IMR-90 (cell line): ENCODE data around the gene ZNF470. TPM values are rescaled to one million over a fixed set of nuclear protein-coding genes. Genes with fewer than 3 reads are reported as not detected.
A peak's percentile ranks its signal among the peaks of the same experiment; 100 is the strongest.

Experiments
- ATAC-seq: fragments of 200-7000 bp; cut with Tn5 transposase; 2 replicates; pipeline ENCODE4 v1.9.1; 2020; ENCODE audit warnings: low read depth, mild to moderate bottlenecking, moderate library complexity
- BruUV-seq: library from RNA; stranded (reverse); fragments of 400-500 nt; replicated peaks from 2 replicates; lab custom pipeline; 2021; lab: Mats Ljungman, UMichigan
- CTCF ChIA-PET: fragments of 300-600 bp; formaldehyde crosslinking; extraction: SDS; loops from one replicate; lab custom pipeline; 2021; ENCODE audit warnings: antibody characterized with exemption; lab: Yijun Ruan, JAX
- POLR2A ChIA-PET: fragments of 300-600 bp; sonication (Branson Sonifier 250); formaldehyde crosslinking; loops from one replicate; lab custom pipeline; 2022; ENCODE audit warnings: antibody characterized with exemption; ENCODE audit not compliant: unreplicated experiment; lab: Charles Lee
- DNase-seq: peaks from one replicate; pipeline ENCODE4 v3.0.0; 2013
- H2AFZ ChIP-seq: replicated peaks from 2 replicates; pipeline ENCODE3; 2013; ENCODE audit warnings: low read length, mild to moderate bottlenecking; ENCODE audit not compliant: poor library complexity
- H2AK5ac ChIP-seq: 2 replicates; pipeline ENCODE4 v1.6.1; 2013; ENCODE audit warnings: low read depth, low read length, inconsistent platforms
- H2AK9ac ChIP-seq: replicated peaks from 2 replicates; pipeline ENCODE3; 2013; ENCODE audit warnings: mild to moderate bottlenecking, low read depth, low read length, moderate library complexity; ENCODE audit not compliant: poor library complexity
- H2BK120ac ChIP-seq: 2 replicates; pipeline ENCODE4 v1.6.1; 2013; ENCODE audit warnings: low read depth, low read length, inconsistent platforms
- H2BK15ac ChIP-seq: 3 replicates; pipeline ENCODE4 v1.6.1; 2013; ENCODE audit warnings: low read depth, low read length, inconsistent platforms
- H2BK20ac ChIP-seq: 2 replicates; pipeline ENCODE4 v1.6.1; 2013; ENCODE audit warnings: low read depth, mild to moderate bottlenecking, inconsistent platforms, low read length, moderate library complexity
- H2BK5ac ChIP-seq: 2 replicates; pipeline ENCODE4 v1.6.1; 2013; ENCODE audit warnings: mild to moderate bottlenecking, low read depth, low read length, inconsistent platforms; ENCODE audit not compliant: poor library complexity, severe bottlenecking
- H3K14ac ChIP-seq: replicated peaks from 2 replicates; pipeline ENCODE4 v1.6.1; 2013; ENCODE audit warnings: low read depth, low read length, inconsistent platforms
- H3K18ac ChIP-seq: 2 replicates; pipeline ENCODE4 v1.6.1; 2013; ENCODE audit warnings: low read depth, low read length, control low read depth
- H3K23ac ChIP-seq: 2 replicates; pipeline ENCODE4 v1.6.1; 2013; ENCODE audit warnings: low read depth, low read length, inconsistent platforms
- H3K27ac ChIP-seq: 2 replicates; pipeline ENCODE4 v1.5.1; 2013; ENCODE audit warnings: mild to moderate bottlenecking, control low read depth, low read length; ENCODE audit not compliant: insufficient read depth
- H3K27me3 ChIP-seq: 2 replicates; pipeline ENCODE4 v1.6.1; 2013; ENCODE audit warnings: low read length; ENCODE audit not compliant: control insufficient read depth, insufficient read depth
- H3K36me3 ChIP-seq: 2 replicates; pipeline ENCODE4 v1.6.1; 2013; ENCODE audit warnings: low read length, mixed read lengths; ENCODE audit not compliant: control insufficient read depth, insufficient read depth
- H3K4ac ChIP-seq: 2 replicates; pipeline ENCODE4 v1.6.1; 2013; ENCODE audit warnings: low read depth, low read length, inconsistent platforms
- H3K4me1 ChIP-seq: 2 replicates; pipeline ENCODE4 v1.6.1; 2013; ENCODE audit warnings: low read length, mixed read lengths; ENCODE audit not compliant: control insufficient read depth, insufficient read depth
- H3K4me2 ChIP-seq: 2 replicates; pipeline ENCODE4 v1.6.1; 2013; ENCODE audit warnings: low read depth, mild to moderate bottlenecking, control low read depth, low read length, moderate library complexity
- H3K4me3 ChIP-seq: 2 replicates; pipeline ENCODE4 v1.5.1; 2013; ENCODE audit warnings: low read depth, mild to moderate bottlenecking, control low read depth, low read length, moderate library complexity; ENCODE audit not compliant: insufficient read depth
- H3K56ac ChIP-seq: 2 replicates; pipeline ENCODE4 v1.6.1; 2013; ENCODE audit warnings: low read length, inconsistent platforms; ENCODE audit not compliant: insufficient read depth; ENCODE audit errors: extremely low read depth
- H3K79me1 ChIP-seq, 2 experiments: 2 replicates each; pipeline ENCODE4 v1.6.1; 2013; ENCODE audit warnings: low read length in 2 of 2, inconsistent platforms in 1 of 2, low read depth in 1 of 2
- H3K9ac ChIP-seq: 2 replicates; pipeline ENCODE4 v1.6.1; 2013; ENCODE audit warnings: low read depth, low read length, control low read depth
- H3K9me1 ChIP-seq: 2 replicates; pipeline ENCODE4 v1.6.1; 2013; ENCODE audit warnings: low read length, inconsistent platforms; ENCODE audit not compliant: insufficient read depth
- H3K9me3 ChIP-seq: 2 replicates; pipeline ENCODE4 v1.6.1; 2013; ENCODE audit warnings: low read length; ENCODE audit not compliant: control insufficient read depth, insufficient read depth
- H4K20me1 ChIP-seq: 2 replicates; pipeline ENCODE4 v1.6.1; 2013; ENCODE audit warnings: low read length, inconsistent platforms; ENCODE audit not compliant: insufficient read depth
- H4K5ac ChIP-seq: 2 replicates; pipeline ENCODE4 v1.6.1; 2013; ENCODE audit warnings: mild to moderate bottlenecking, low read depth, low read length, control low read depth
- H4K8ac ChIP-seq, 2 experiments: 2 replicates each; pipeline ENCODE4 v1.6.1; 2013; ENCODE audit warnings: low read depth in 2 of 2, low read length in 2 of 2, control low read depth in 1 of 2, inconsistent platforms in 1 of 2
- H4K91ac ChIP-seq: 2 replicates; pipeline ENCODE4 v1.6.1; 2013; ENCODE audit warnings: low read depth, low read length, inconsistent platforms; ENCODE audit not compliant: insufficient read depth
- BHLHE40 ChIP-seq: fragments of 150-350 bp; IDR thresholded peaks from 2 replicates; pipeline ENCODE4 v1.6.1; 2016; ENCODE audit warnings: mild to moderate bottlenecking, low read depth, low read length
- ELK1 ChIP-seq: fragments of 150-350 bp; IDR thresholded peaks from 2 replicates; pipeline ENCODE4 v1.6.1; 2016; ENCODE audit warnings: low read depth, mild to moderate bottlenecking, low read length, moderate library complexity, borderline replicate concordance
- FOS ChIP-seq: fragments of 150-350 bp; IDR thresholded peaks from 2 replicates; pipeline ENCODE4 v1.6.1; 2016; ENCODE audit warnings: low read depth, low read length
- MAFK ChIP-seq: IDR thresholded peaks from 2 replicates; pipeline ENCODE4 v1.6.1; 2012; ENCODE audit warnings: low read depth, low read length, improper control_type of control experiment
- MXI1 ChIP-seq: IDR thresholded peaks from 2 replicates; pipeline ENCODE4 v1.6.1; 2012; ENCODE audit warnings: low read depth, mild to moderate bottlenecking, low read length, moderate library complexity, borderline replicate concordance
- NFE2L2 ChIP-seq: fragments of 150-350 bp; IDR thresholded peaks from 2 replicates; pipeline ENCODE4 v1.6.1; 2016; ENCODE audit warnings: low read depth, mild to moderate bottlenecking, low read length
- RAD21 ChIP-seq: IDR thresholded peaks from 2 replicates; pipeline ENCODE4 v1.6.1; 2012; ENCODE audit warnings: low read length, improper control_type of control experiment
- RCOR1 ChIP-seq: IDR thresholded peaks from 2 replicates; pipeline ENCODE4 v1.6.1; 2012; ENCODE audit warnings: mild to moderate bottlenecking, low read length, improper control_type of control experiment; ENCODE audit not compliant: insufficient replicate concordance
- USF2 ChIP-seq: fragments of 150-350 bp; IDR thresholded peaks from 2 replicates; pipeline ENCODE4 v1.6.1; 2017; ENCODE audit warnings: mild to moderate bottlenecking, antibody characterized with exemption, low read length, low read depth
- WGBS, 2 experiments: methylation state at CpG; one replicate each; pipeline versions ENCODE4 v1.1.5 to v1.1.7; 2013; ENCODE audit warnings: missing lambda C conversion rate in 2 of 2; ENCODE audit not compliant: insufficient read length in 1 of 2; ENCODE audit errors: extremely low coverage in 2 of 2; 5-methylcytosine and 5-hydroxymethylcytosine counted together
- dilution Hi-C: fragments of 300-500 bp; cut with HindIII; formaldehyde crosslinking; loops from one replicate; pipeline ENCODE4 v1.14.3; 2018; ENCODE audit warnings: low sequenced_read_pairs; ENCODE audit not compliant: unreplicated experiment
- in situ Hi-C: fragments of 300-500 bp; cut with MboI; formaldehyde crosslinking; loops from 3 replicates; pipeline ENCODE4 v1.14.3; 2019; ENCODE audit warnings: low sequenced_read_pairs, inconsistent platforms, mixed read lengths
- intact Hi-C: fragments of 100-400 bp; cut with micrococcal nuclease; formaldehyde crosslinking; loops from 2 replicates; pipeline ENCODE4 v1.10.0; 2022
- polyA plus RNA-seq, 3 experiments: library from polyadenylated mRNA; depleted of rRNA; stranded (reverse); fragments of >200 nt; gene quantifications; 2 replicates each; pipeline ENCODE4 v1.2.3, GENCODE V29; 2012; ENCODE audit warnings: low replicate concordance in 1 of 3
- total RNA-seq: library from RNA; depleted of rRNA; stranded (reverse); fragments of >200 nt; gene quantifications from 2 replicates; pipeline ENCODE4 v1.2.3, GENCODE V29; 2012

Gene ZNF470
- total and polyA plus RNA-seq, 2 of the 4 experiments (the other 2 are of a cell fraction) = 1.7 to 3.8 TPM

DNA sequence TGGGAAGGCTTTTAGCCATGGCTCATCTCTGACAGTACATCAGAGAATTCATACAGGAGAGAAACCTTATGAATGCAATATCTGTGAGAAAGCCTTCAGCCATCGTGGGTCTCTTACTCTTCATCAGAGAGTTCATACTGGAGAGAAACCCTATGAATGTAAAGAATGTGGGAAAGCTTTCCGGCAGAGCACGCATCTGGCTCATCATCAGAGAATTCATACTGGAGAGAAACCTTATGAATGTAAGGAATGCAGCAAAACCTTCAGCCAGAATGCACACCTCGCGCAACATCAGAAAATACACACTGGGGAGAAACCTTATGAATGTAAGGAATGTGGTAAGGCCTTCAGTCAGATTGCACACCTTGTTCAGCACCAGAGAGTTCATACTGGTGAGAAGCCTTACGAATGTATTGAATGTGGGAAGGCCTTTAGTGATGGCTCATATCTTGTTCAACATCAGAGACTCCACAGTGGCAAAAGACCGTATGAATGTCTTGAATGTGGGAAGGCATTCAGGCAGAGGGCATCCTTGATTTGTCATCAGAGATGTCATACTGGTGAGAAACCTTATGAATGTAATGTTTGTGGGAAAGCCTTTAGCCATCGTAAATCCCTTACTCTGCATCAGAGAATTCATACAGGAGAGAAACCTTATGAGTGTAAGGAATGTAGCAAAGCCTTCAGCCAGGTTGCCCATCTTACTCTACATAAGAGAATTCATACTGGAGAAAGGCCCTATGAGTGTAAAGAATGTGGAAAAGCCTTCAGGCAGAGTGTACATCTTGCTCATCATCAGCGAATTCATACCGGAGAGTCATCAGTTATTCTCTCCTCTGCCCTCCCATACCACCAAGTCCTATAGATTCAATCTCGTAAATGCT is 10.7 kb downstream of the ZNF470 start (continued):
- TF ChIP-seq RCOR1 = no peak

DNA sequence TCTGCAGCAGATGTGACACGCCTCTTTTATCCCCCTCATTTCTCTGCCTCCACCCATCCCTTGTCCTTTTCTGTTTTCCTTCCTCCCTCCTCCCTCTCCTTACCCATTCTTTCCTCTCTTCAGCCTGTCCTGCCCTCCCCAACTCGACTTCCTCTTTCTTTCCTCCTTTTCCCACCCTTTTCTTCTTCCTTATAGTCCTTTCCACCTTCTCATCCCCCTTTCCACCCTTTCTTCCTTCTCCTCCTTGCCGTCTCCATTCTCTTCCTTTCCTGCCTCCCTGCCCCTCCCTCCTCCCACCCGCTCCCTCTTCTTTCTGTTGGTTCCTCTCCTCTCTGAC is 27.1 kb downstream of the ZNF470 start:
- ChIA-PET CTCF (interaction anchor here (1.0 kb wide), 1 partner anchor 10 kb away, joined by 3 read pairs; no protein-coding TSS in a partner anchor), POLR2A (no interaction called here)
- H2BK120ac ChIP-seq = no peak overlapping the region
- ATAC-seq = no peak
- 0 out of 2 replicates have a peak overlapping the region, but pooled peaks have one; percentile 70 for H3K4me2 ChIP-seq
- no peak overlapping the region for H2AK9ac ChIP-seq
- H3K4me1 ChIP-seq = peaks cover 2% of the 10 kb centered on the region; the same call in 1 of the 2 replicates
- TF ChIP-seq USF2 (no peak), FOS (no peak), MAFK (no peak), BHLHE40 (no peak), ELK1 (no peak), NFE2L2 (no peak), MXI1 (no peak), RAD21 (no peak)
- H3K4ac ChIP-seq = no peak overlapping the region; the same call in 1 of the 2 replicates
- no peak overlapping the region for H2BK5ac ChIP-seq
- H3K27ac ChIP-seq = no peak overlapping the region
- H3K9me3 ChIP-seq = peaks cover 16% of the 10 kb centered on the region
- no peak overlapping the region for H3K14ac ChIP-seq
- peaks cover 6 to 20% of the 10 kb centered on the region in 2 experiments for H3K79me1 ChIP-seq
- 0 out of 2 replicates have a peak, but pooled peaks cover 6% of the 10 kb centered on the region for H4K20me1 ChIP-seq
- no peak overlapping the region for H2BK15ac ChIP-seq
- H2BK20ac ChIP-seq = no peak overlapping the region
- H3K23ac ChIP-seq = no peak overlapping the region
- peak overlapping the region; percentile 96; the same call in 1 of the 2 replicates for H3K4me3 ChIP-seq
- dilution Hi-C loops = no loop called here
- H3K27me3 ChIP-seq = no peaks in the 10 kb centered on the region
- no TSS peak for BruUV-seq
- peak overlapping the region; percentile 98 for H2AFZ ChIP-seq
- peaks cover 6% of the 10 kb centered on the region for H3K9me1 ChIP-seq
- peaks cover 14% of the 10 kb centered on the region for H3K36me3 ChIP-seq
- DNase-seq = no peak
- H3K9ac ChIP-seq = no peak overlapping the region
- peak overlapping the region in 1 of 2 experiments; percentile 26; a peak in 2 of 4 replicates for H4K8ac ChIP-seq
- in situ Hi-C loops = no loop called here
- no peak overlapping the region for H4K5ac ChIP-seq
- intact Hi-C loops = loop anchor here (2.0 to 10.0 kb wide), 2 partner anchors 56 to 120 kb away; partner anchors contain the start of genes ZFP28 and ZNF667
- no peak overlapping the region for H2AK5ac ChIP-seq
- WGBS, 2 experiments = 74% methylated on average over 3 of the region's 4 CpGs; no CpG with 5 or more reads in 1 of the 2 experiments
- no peak overlapping the region for H3K18ac ChIP-seq
- H3K56ac ChIP-seq = no peak overlapping the region
- no peak overlapping the region for H4K91ac ChIP-seq
